ENCODE results near the gene SLC35F4.

Gene SLC35F4

DNA sequence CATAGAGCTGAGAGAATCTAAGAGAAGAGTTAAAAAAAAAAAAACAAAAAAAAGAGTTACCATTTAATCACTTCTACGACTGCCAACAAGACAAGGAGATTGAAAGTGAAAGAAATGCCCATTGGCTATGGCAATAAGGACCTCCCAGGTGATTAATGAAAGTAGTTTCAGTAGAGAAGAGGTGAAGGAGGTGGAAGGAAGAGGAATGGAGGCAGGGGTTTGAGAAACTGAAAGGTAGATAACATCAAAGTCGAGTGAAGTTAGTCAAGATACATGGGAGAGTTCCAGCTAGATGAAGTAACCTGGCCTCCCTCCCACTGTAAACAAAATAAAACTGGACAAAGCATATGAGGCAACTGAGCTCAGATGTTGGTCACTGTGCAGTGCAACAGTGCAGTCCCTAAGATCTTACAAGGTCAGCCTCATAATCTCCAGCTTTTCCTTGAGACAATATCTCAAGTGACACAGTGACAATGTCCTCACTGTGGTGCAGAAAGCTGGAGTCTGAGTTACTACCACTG, 254.3 kb downstream of the SLC35F4 start:
- H3K27me3 ChIP-seq (replicated peaks; ENCODE audit: control insufficient read depth, insufficient read depth, low read length) = no peaks in the 10 kb centered on the region
- DNase-seq (ENCODE audit: extremely low read depth, insufficient read length) = no peak
- no peak overlapping the region for H3K4me3 ChIP-seq (replicated peaks; ENCODE audit: low read depth, low read length)
- no peak for TF ChIP-seq CTCF (IDR thresholded peaks at IDR 0.05; ENCODE audit: insufficient read depth, low read length, poor library complexity, severe bottlenecking)
- H3K36me3 ChIP-seq (ENCODE audit: control insufficient read depth, insufficient read depth, low read length) = no peaks in the 10 kb centered on the region

DNA sequence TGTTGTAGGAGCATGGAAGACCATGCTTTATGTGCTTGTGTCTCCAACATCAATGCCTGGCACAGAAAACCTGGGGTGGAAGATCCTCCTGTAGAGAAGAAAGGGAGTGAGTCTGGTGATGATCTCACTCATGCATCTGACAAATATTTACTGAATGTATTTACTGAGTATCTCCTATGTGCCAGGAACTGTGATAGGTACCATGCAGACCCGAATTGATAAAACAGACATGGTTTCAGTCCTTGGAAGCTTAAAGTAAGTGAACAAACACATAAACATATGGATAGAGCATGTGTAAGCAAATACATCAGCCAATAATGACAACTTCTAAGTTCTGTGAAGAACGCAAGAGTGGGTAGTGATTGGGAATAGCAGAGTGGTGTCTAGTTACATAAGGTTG, 255.3 kb downstream of the SLC35F4 start:
- no peak overlapping the region for H3K4me3 ChIP-seq (replicated peaks; ENCODE audit: low read depth, low read length)
- H3K36me3 ChIP-seq (ENCODE audit: control insufficient read depth, insufficient read depth, low read length) = no peaks in the 10 kb centered on the region
- no peak for TF ChIP-seq CTCF (IDR thresholded peaks at IDR 0.05; ENCODE audit: insufficient read depth, low read length, poor library complexity, severe bottlenecking)
- no peak for DNase-seq (ENCODE audit: extremely low read depth, insufficient read length)
- no peaks in the 10 kb centered on the region for H3K27me3 ChIP-seq (replicated peaks; ENCODE audit: control insufficient read depth, insufficient read depth, low read length)

GRCh38 chr14:57609192-57610075, 256.5 kb downstream of the SLC35F4 start:
- no peak for DNase-seq (ENCODE audit: extremely low read depth, insufficient read length)
- H3K27me3 ChIP-seq (replicated peaks; ENCODE audit: control insufficient read depth, insufficient read depth, low read length) = no peaks in the 10 kb centered on the region
- H3K4me3 ChIP-seq (replicated peaks; ENCODE audit: low read depth, low read length) = no peak overlapping the region
- H3K36me3 ChIP-seq (ENCODE audit: control insufficient read depth, insufficient read depth, low read length) = no peaks in the 10 kb centered on the region
- no peak for TF ChIP-seq CTCF (IDR thresholded peaks at IDR 0.05; ENCODE audit: insufficient read depth, low read length, poor library complexity, severe bottlenecking)

GRCh38 chr14:57607086-57607485, 258.8 kb downstream of the SLC35F4 start:
- TF ChIP-seq CTCF (IDR thresholded peaks at IDR 0.05; ENCODE audit: insufficient read depth, low read length, poor library complexity, severe bottlenecking) = no peak
- H3K36me3 ChIP-seq (ENCODE audit: control insufficient read depth, insufficient read depth, low read length) = no peaks in the 10 kb centered on the region
- no peaks in the 10 kb centered on the region for H3K27me3 ChIP-seq (replicated peaks; ENCODE audit: control insufficient read depth, insufficient read depth, low read length)
- no peak for DNase-seq (ENCODE audit: extremely low read depth, insufficient read length)
- H3K4me3 ChIP-seq (replicated peaks; ENCODE audit: low read depth, low read length) = no peak overlapping the region

GRCh38 chr14:57583396-57583795, 282.5 kb downstream of the SLC35F4 start:
- Histone ChIP-seq H3K36me3 (ENCODE audit: control insufficient read depth, insufficient read depth, low read length) (no peaks in the 10 kb centered on the region), H3K4me3 (replicated peaks; ENCODE audit: low read depth, low read length) (no peak overlapping the region), H3K27me3 (replicated peaks; ENCODE audit: control insufficient read depth, insufficient read depth, low read length) (no peaks in the 10 kb centered on the region)
- TF ChIP-seq CTCF (IDR thresholded peaks at IDR 0.05; ENCODE audit: insufficient read depth, low read length, poor library complexity, severe bottlenecking) = no peak
- no peak for DNase-seq (ENCODE audit: extremely low read depth, insufficient read length)
